Kidney epithelial cell (primary cell): ENCODE measurements around the gene CYP4B1. TPM values are rescaled to one million over a fixed set of nuclear protein-coding genes. Genes with fewer than 3 reads are reported as not detected.

Experiments
- DNase-seq: peaks from one replicate; pipeline ENCODE4 v3.0.0-alpha.2; 2010; ENCODE audit warnings: low read depth
- H3K27me3 ChIP-seq: 2 replicates; pipeline ENCODE4 v1.6.0; 2011; ENCODE audit warnings: low read length; ENCODE audit not compliant: control insufficient read depth, insufficient read depth
- H3K36me3 ChIP-seq: 2 replicates; pipeline ENCODE4 v1.5.1; 2011; ENCODE audit warnings: low read length; ENCODE audit not compliant: control insufficient read depth, insufficient read depth
- H3K4me3 ChIP-seq: 2 replicates; pipeline ENCODE4 v1.5.1; 2011; ENCODE audit warnings: low read depth, mild to moderate bottlenecking, control low read depth, low read length
- total RNA-seq: library from RNA; depleted of rRNA; stranded (reverse); fragments of >200 nt; gene quantifications from 2 replicates; pipeline ENCODE4 v1.2.3, GENCODE V29; 2015
- TF ChIP-seq, protein P1 (sequence below): IDR thresholded peaks from 2 replicates; pipeline ENCODE4 v1.5.1; 2011; ENCODE audit warnings: mild to moderate bottlenecking, moderate library complexity, low read length, control low read depth, inconsistent platforms; ENCODE audit not compliant: insufficient read depth, poor library complexity, severe bottlenecking

The CYP4B1 gene
- total RNA-seq, 1 donor from 2014 or later, result not detected

DNA sequence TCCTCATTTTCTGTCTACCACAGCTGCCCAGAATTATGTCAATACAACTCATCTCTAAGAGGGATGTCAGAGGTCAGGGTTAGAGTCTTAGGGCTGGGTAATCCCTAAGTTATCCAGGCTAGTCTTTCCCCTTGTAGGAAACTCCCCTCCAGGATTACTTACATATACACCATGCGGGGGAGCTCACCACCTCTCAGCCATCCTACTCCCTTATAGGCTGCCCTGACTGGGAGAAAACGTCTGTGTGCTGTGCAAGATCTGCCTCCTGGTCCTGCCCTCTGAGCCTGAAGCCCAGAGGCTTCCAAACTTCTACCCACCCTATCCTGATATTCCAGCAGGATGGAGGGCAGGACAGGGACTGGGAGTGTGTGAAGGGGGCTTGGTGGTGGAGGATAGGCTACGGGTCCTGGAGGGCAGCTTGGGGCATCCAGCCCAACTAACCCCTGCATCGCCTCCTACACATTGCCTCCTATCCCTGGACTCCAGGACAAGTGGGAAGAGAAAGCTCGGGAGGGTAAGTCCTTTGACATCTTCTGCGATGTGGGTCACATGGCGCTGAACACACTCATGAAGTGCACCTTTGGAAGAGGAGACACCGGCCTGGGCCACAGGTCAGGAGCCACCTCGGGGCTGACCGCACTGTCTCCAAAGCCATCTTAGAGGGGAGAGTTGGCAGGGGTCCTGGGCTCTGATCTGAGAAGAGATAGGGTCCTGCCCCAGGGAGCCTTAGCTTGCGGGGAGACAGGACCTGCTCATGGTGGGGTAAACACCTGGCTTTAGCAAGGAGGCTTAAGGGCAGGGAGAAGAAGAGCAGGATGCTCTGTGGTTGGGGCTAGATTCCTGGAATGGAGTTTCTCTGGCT is 14.4 kb downstream of the CYP4B1 start:
- TF ChIP-seq, protein P1, sequence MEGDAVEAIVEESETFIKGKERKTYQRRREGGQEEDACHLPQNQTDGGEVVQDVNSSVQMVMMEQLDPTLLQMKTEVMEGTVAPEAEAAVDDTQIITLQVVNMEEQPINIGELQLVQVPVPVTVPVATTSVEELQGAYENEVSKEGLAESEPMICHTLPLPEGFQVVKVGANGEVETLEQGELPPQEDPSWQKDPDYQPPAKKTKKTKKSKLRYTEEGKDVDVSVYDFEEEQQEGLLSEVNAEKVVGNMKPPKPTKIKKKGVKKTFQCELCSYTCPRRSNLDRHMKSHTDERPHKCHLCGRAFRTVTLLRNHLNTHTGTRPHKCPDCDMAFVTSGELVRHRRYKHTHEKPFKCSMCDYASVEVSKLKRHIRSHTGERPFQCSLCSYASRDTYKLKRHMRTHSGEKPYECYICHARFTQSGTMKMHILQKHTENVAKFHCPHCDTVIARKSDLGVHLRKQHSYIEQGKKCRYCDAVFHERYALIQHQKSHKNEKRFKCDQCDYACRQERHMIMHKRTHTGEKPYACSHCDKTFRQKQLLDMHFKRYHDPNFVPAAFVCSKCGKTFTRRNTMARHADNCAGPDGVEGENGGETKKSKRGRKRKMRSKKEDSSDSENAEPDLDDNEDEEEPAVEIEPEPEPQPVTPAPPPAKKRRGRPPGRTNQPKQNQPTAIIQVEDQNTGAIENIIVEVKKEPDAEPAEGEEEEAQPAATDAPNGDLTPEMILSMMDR, result no peak
- no peaks in the 10 kb centered on the region for H3K36me3 ChIP-seq
- no peak for DNase-seq
- H3K27me3 ChIP-seq, result no peaks in the 10 kb centered on the region
- H3K4me3 ChIP-seq, result no peak overlapping the region

DNA sequence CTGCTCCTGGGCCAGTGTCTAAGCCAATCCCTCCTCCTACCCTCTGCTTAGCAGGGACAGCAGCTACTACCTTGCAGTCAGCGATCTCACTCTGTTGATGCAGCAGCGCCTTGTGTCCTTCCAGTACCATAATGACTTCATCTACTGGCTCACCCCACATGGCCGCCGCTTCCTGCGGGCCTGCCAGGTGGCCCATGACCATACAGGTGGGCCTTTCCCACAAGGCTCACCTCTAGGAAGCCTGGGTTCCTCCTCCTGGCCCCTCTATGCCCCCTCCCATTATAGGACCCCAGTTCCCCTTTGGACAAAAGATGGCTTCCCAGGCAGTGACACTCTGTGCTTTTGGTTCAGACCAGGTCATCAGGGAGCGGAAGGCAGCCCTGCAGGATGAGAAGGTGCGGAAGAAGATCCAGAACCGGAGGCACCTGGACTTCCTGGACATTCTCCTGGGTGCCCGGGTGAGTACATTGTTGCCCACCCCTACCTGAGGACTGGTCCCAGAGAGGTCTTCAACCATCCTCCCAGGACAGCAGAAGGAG is 15.1 kb downstream of the CYP4B1 start:
- no peaks in the 10 kb centered on the region for H3K27me3 ChIP-seq
- DNase-seq, result no peak
- TF ChIP-seq, protein P1, result no peak
- no peak overlapping the region for H3K4me3 ChIP-seq
- no peaks in the 10 kb centered on the region for H3K36me3 ChIP-seq

DNA sequence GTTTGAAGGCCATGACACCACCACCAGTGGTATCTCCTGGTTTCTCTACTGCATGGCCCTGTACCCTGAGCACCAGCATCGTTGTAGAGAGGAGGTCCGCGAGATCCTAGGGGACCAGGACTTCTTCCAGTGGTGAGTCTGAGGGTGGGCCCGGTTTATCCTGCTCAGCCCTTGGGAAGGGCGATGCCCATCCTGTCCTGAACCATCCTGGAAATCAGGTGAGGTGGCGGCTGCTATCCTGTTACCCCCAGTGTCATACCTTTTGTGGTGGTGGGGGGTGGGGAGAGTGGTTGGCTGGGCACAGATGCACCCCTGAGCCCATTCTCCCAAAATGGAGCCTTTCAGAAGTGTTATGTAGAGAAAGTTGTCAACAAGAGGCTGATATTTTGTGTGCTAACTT is 16.3 kb downstream of the CYP4B1 start:
- Histone ChIP-seq H3K4me3 (no peak overlapping the region), H3K27me3 (no peaks in the 10 kb centered on the region), H3K36me3 (no peaks in the 10 kb centered on the region)
- DNase-seq, result no peak
- TF ChIP-seq, protein P1, result no peak

DNA sequence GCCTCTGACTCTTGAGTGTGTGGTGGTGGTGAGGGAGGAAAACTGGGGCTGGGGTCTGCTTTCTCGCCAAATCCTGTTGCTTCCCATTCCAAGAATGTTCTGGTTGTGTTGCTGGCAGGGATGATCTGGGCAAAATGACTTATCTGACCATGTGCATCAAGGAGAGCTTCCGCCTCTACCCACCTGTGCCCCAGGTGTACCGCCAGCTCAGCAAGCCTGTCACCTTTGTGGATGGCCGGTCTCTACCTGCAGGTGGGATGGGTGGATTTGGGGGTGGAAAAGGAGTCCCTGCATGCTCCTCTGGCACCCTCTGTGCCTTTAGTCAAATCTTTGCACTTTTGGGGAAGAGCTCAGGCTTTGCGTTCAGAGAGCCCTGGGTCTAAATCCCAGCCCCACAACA is 18.1 kb downstream of the CYP4B1 start:
- TF ChIP-seq, protein P1, result no peak
- Histone ChIP-seq H3K27me3 (no peaks in the 10 kb centered on the region), H3K4me3 (no peak overlapping the region), H3K36me3 (no peaks in the 10 kb centered on the region)
- no peak for DNase-seq

DNA sequence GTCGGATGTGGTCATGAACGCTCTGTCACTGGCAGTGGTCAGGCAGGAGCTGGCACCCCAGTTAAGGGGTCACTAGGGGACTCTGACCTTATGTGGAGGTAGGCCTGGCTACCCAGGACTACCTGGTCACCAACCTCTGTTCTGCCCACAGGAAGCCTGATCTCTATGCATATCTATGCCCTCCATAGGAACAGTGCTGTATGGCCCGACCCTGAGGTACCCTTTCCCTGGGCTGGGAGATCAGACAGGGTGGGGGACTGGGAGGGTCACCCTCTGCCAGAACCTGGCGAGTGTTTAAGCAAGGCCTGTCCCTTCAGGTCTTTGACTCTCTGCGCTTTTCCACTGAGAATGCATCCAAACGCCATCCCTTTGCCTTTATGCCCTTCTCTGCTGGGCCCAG is 19.0 kb downstream of the CYP4B1 start:
- DNase-seq, result no peak
- H3K4me3 ChIP-seq, result no peak overlapping the region
- H3K27me3 ChIP-seq, result no peaks in the 10 kb centered on the region
- TF ChIP-seq, protein P1, result no peak
- H3K36me3 ChIP-seq, result no peaks in the 10 kb centered on the region
